ENCODE results near the gene TAAR2. TPM values are rescaled to one million over a fixed set of nuclear protein-coding genes. Genes with fewer than 3 reads are reported as not detected.
A peak's percentile ranks its signal among the peaks of the same experiment; 100 is the strongest.

TAAR2 gene
- total RNA-seq, result not detected
- polyA plus RNA-seq, result not detected
- long read RNA-seq, donor 1, result 0 reads
- long read RNA-seq, donor 2, result 0 reads

- Histone ChIP-seq H3K27me3 (replicated peaks in 1 of 7) (peaks cover 0 to 16% (median 0%) of the 10 kb centered on the region in 7 donors), H3K4me1 (no peaks in the 10 kb centered on the region), H3K36me3 (no peaks in the 10 kb centered on the region), H3K4me3 (no peak within 1 kb of the TSS), H3K9me3 (peaks cover 0 to 15% (median 0%) of the 10 kb centered on the region in 8 donors), H3K27ac (no peak within 1 kb of the TSS)
- no peak for DNase-seq
- 85 to 97% (median 94%) methylated on average over 6 of the region's 6 CpGs for WGBS, 5 donors
- no peak for TF ChIP-seq CTCF (IDR thresholded peaks at IDR 0.05 in 8 of 11, conservative IDR thresholded peaks at IDR 0.05 in 3 of 11)
- no peak for TF ChIP-seq POLR2AphosphoS5 (IDR thresholded peaks at IDR 0.05)
- no peak for TF ChIP-seq POLR2A (IDR thresholded peaks at IDR 0.05)
- intact Hi-C loops (cut with DNase I; ENCODE audit: low total_unique reads), result no loop called here
Measured at GRCh38 chr6:132624175-132624574, at the start of gene TAAR2. TSS of gene TAAR2 (minus strand) at chr6:132624275. CDS start at chr6:132624275, 0 bp downstream.

GRCh38 chr6:132673376-132674094 is 49.5 kb upstream of the TAAR2 start:
- Histone ChIP-seq H3K27ac (peak overlapping the region in 4 of 8 donors; percentile 15 to 71 (median 52)), H3K27me3 (replicated peaks in 1 of 7) (no peaks in the 10 kb centered on the region), H3K4me3 (no peak overlapping the region), H3K4me1 (peaks cover 0 to 23% (median 7%) of the 10 kb centered on the region in 6 donors), H3K36me3 (no peaks in the 10 kb centered on the region), H3K9me3 (no peaks in the 10 kb centered on the region)
- no peak for DNase-seq
- intact Hi-C loops (cut with DNase I; ENCODE audit: low total_unique reads), result loop anchor here (10.0 kb wide), 1 partner anchor 91 kb away; no protein-coding TSS in a partner anchor
- no peak for TF ChIP-seq CTCF (IDR thresholded peaks at IDR 0.05 in 8 of 11, conservative IDR thresholded peaks at IDR 0.05 in 3 of 11)
- TF ChIP-seq POLR2AphosphoS5 (IDR thresholded peaks at IDR 0.05), result no peak
- no peak for TF ChIP-seq POLR2A (IDR thresholded peaks at IDR 0.05)
- 78 to 96% (median 87%) methylated on average over 10 of the region's 10 CpGs for WGBS, 5 donors

- Histone ChIP-seq H3K4me1 (peaks cover 0 to 21% (median 7%) of the 10 kb centered on the region in 6 donors), H3K36me3 (no peaks in the 10 kb centered on the region), H3K9me3 (no peaks in the 10 kb centered on the region), H3K27me3 (replicated peaks in 1 of 7) (no peaks in the 10 kb centered on the region), H3K27ac (no peak overlapping the region), H3K4me3 (no peak overlapping the region)
- intact Hi-C loops (cut with DNase I; ENCODE audit: low total_unique reads), result loop anchor here (10.0 kb wide), 1 partner anchor 94 kb away; no protein-coding TSS in a partner anchor
- TF ChIP-seq POLR2A (IDR thresholded peaks at IDR 0.05), result no peak
- TF ChIP-seq CTCF (IDR thresholded peaks at IDR 0.05 in 8 of 11, conservative IDR thresholded peaks at IDR 0.05 in 3 of 11), result no peak
- no peak for TF ChIP-seq POLR2AphosphoS5 (IDR thresholded peaks at IDR 0.05)
- no peak for DNase-seq
- 90 to 98% (median 96%) methylated on average over 1 of the region's 1 CpG for WGBS, 5 donors
Measured at GRCh38 chr6:132671295-132671694, 47.2 kb upstream of the TAAR2 start.

GRCh38 chr6:132669690-132670291 is 45.7 kb upstream of the TAAR2 start:
- H3K4me3 ChIP-seq, result peak overlapping the region in 1 of 8 donors; percentile 28

More at GRCh38 chr6:132669690-132670291, 45.7 kb upstream of the TAAR2 start:
- Histone ChIP-seq H3K36me3 (no peaks in the 10 kb centered on the region), H3K9me3 (no peaks in the 10 kb centered on the region), H3K27me3 (replicated peaks in 1 of 7) (no peaks in the 10 kb centered on the region), H3K27ac (peak overlapping the region in 4 of 8 donors; percentile 62 to 76 (median 70)), H3K4me1 (peaks cover 0 to 13% (median 7%) of the 10 kb centered on the region in 6 donors)
- TF ChIP-seq CTCF (IDR thresholded peaks at IDR 0.05 in 8 of 11, conservative IDR thresholded peaks at IDR 0.05 in 3 of 11) (peak in 10 of 11 experiments; percentile 10 to 61 (median 52)), POLR2AphosphoS5 (IDR thresholded peaks at IDR 0.05) (no peak)
- intact Hi-C loops (cut with DNase I; ENCODE audit: low total_unique reads), result loop anchor here (10.0 kb wide), 1 partner anchor 95 kb away; no protein-coding TSS in a partner anchor
- 0 to 8% (median 4%) methylated on average over 4 of the region's 4 CpGs for WGBS, 5 donors
- DNase-seq, result no peak
